GM12873 (cell line): ENCODE measurements around the gene TEX261.

Experiments
- TF ChIP-seq, protein P1 (sequence below): IDR thresholded peaks from 2 replicates; pipeline ENCODE4 v1.5.1; 2012; ENCODE audit warnings: low read depth, mild to moderate bottlenecking, moderate library complexity, low read length, control low read depth; ENCODE audit not compliant: insufficient read depth; ENCODE audit errors: missing control alignments

TEX261 gene

DNA sequence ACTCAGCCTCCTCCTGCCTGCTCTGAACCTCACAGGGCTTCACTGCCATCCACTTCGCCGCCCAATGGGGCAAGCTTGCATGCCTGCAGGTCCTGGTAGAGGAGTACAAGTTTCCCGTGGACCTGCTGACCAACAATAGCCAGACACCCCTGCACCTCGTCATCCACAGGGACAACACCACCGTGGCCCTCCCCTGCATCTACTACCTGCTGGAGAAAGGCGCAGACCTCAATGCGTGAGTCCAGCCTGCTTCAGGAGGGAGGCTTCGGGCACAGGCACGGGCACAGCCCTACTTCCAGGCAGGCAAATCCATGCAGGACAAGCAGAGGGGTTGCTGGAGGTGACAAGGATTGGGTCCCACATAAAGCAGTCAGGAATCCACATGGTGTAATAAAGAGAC, 15.0 kb downstream of the TEX261 start:
- TF ChIP-seq, protein P1, sequence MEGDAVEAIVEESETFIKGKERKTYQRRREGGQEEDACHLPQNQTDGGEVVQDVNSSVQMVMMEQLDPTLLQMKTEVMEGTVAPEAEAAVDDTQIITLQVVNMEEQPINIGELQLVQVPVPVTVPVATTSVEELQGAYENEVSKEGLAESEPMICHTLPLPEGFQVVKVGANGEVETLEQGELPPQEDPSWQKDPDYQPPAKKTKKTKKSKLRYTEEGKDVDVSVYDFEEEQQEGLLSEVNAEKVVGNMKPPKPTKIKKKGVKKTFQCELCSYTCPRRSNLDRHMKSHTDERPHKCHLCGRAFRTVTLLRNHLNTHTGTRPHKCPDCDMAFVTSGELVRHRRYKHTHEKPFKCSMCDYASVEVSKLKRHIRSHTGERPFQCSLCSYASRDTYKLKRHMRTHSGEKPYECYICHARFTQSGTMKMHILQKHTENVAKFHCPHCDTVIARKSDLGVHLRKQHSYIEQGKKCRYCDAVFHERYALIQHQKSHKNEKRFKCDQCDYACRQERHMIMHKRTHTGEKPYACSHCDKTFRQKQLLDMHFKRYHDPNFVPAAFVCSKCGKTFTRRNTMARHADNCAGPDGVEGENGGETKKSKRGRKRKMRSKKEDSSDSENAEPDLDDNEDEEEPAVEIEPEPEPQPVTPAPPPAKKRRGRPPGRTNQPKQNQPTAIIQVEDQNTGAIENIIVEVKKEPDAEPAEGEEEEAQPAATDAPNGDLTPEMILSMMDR, result no peak

DNA sequence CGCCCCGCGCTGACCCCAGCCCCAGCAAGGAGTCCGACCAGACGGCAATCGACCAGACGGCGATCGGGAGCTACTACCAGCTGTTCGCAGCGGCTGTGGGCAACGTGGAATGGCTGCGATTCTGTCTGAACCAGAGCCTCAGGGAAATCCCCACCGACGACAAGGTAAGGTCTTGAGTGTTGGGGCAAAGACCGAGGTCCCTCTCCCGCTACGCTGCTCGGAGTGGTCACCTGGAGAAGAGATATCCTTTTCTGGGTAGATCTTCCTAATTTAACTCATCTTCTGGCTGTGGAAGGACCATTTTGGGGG, 15.5 kb downstream of the TEX261 start:
- TF ChIP-seq, protein P1, result no peak

DNA sequence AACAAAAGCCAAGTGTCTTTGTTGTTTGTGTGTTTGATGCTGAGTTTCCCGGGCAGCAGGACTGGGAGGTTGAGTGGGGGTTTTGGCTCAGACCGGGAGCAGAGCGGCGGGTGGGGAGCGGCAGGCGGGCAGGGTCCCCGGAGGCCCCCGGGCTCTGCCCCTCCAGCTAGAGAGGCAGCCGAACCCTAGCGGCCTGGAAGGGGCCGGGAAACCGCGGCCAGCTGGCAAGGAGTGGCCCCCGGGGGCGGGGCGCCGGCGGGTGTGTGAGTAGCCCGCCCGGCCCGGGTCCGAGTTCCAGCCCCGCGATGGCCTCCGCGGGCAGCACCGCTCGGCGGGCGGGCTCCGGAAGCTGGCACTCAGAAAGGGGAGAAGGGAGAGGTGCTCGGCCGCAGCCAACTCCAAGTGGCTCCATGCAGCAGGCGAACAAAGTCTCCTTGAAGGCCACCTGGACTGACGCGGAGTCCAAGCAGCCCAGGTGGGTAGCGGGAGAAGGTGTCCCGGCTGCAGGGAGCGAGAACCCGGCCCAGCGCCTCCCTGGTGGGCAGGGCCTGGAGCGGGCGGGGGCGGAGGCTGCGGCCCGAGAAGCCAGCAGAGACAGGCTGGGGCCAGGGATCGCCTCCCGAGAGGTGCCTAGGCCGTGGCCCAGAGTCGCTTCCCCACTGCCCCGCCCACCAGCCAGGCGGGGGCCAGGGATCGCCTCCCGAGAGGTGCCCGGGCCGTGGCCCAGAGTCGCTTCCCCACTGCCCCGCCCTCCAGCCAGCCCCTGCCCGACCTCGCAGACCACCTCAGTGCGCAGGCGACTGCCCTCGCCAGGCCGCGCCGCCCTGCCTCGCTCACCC, 16.1 kb downstream of the TEX261 start, which contains the start of gene ANKRD53:
Gene ANKRD53, plus strand, starts transcription at position 290 of the 839 bp plus-strand sequence. Its CDS starts 16 bp downstream, at position 306.
- TF ChIP-seq, protein P1, result no peak

DNA sequence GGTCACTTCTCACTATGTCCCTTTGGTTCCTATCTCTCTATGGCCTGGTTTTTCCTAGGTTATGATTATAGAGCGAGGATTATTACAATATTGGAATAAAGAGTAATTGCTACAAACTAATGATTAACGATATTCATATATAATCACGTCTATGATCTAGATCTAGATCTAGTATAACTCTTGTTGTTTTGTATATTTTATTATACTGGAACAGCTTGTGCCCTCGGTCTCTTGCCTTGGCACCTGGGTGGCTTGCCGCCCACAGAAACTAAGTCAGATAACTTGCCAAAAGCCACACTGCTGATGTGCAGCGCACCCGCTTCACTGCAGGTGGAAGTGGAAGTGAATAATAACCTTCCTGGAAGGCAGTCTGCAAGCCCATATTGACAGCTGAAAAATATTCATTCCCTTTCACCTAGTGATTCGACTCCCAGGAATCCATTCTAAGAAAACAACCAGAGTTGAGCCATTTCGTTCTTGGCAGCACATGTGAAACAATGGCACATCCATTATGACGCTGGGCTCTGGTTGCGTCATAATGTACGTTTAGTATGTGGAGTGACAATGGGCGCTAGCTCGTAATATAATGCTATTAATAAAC, 17.0 kb downstream of the TEX261 start:
- TF ChIP-seq, protein P1, result no peak

DNA sequence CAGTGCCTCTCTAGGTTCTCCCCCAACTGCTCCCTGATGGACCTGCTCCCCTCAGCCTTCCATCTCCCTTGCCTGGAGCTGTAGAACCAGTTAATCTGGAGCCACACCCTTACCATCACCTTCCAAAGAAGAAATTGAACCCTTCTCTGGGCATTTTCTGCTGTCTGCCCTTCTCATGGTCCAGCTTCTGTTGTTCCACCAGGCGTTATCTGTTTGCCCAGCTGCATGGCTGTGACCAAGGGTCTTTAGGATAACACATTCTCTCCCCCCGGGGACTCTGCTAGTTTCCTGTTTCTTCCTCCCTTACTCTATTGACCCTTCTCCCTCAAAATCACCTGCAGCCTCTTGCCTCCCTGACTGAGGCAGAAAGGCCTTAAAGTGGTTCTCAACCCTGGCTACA, 19.4 kb downstream of the TEX261 start:
- TF ChIP-seq, protein P1, result no peak

DNA sequence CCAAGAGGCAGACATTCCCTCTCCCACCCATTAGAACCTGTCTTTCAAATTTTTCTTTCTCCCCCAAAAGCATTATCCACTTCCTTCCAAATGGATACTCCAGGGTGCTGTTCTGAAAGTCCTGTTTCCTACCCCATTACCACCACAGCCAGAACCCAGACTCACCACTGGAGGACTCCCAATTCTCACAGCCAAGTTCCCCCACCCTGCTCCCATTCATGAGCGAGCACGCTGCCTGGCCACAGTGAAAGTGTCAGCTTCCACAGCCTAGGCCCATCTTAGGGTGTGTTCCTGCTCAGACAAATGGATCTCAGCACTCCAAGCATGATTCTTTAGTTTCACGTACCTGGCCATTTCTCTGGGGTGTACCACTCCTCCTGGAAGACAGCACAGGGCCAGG, 20.1 kb downstream of the TEX261 start:
- TF ChIP-seq, protein P1, result no peak

DNA sequence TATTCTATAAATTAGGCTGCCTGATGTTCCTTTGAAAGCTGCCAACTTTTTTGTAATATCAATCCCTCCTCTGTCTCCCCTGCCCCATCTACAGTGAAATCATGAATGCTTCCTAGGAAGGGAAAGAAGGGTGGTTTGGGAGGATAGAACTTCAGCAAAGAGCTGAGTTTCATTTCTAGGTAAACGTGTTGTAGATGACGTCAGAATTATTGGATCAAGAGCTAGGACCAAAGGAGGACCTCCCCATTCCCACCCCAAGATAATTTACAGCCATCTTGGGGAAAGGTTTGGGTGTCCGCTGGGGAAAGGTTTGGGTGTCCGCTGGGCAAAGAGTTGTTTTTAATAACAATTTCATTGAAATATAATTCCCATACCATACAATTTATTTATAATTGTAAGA, 27.5 kb downstream of the TEX261 start:
- TF ChIP-seq, protein P1, result no peak
